GM12878 (cell line): ENCODE results near the gene UTP25.

Source experiments
- CBX3 ChIP-seq: fragments of 200-600 bp; sonication (generic); IDR thresholded peaks from 2 replicates; pipeline ENCODE4 v1.6.1; 2016; ENCODE audit warnings: low read depth, borderline replicate concordance
- CHD2 ChIP-seq: IDR thresholded peaks from 2 replicates; pipeline ENCODE4 v1.6.1; 2011; ENCODE audit warnings: low read depth, low read length, improper control_type of control experiment, borderline replicate concordance
- EZH2 ChIP-seq: IDR thresholded peaks from 2 replicates; pipeline ENCODE4 v1.6.1; 2012; ENCODE audit warnings: low read depth, mild to moderate bottlenecking, control low read depth, inconsistent platforms, low read length, borderline replicate concordance; ENCODE audit not compliant: control insufficient read depth
- GABPA ChIP-seq: IDR thresholded peaks from 2 replicates; pipeline ENCODE4 v1.6.1; 2014; ENCODE audit warnings: antibody characterized with exemption, low read depth, mild to moderate bottlenecking, inconsistent platforms
- NFXL1 ChIP-seq: fragments of 450-650 bp; IDR thresholded peaks from 2 replicates; pipeline ENCODE4 v1.6.1; 2017; ENCODE audit warnings: antibody characterized with exemption, mild to moderate bottlenecking, borderline replicate concordance
- SIN3A ChIP-seq: IDR thresholded peaks from 2 replicates; pipeline ENCODE4 v1.6.1; 2012; ENCODE audit warnings: low read depth, low read length, improper control_type of control experiment
- SIX5 ChIP-seq: IDR thresholded peaks from 2 replicates; pipeline ENCODE4 v1.6.1; 2011; ENCODE audit warnings: mild to moderate bottlenecking, low read depth, low read length, moderate library complexity; ENCODE audit not compliant: severe bottlenecking
- SREBF2 ChIP-seq: IDR thresholded peaks from 2 replicates; pipeline ENCODE4 v1.6.1; 2012; ENCODE audit warnings: mild to moderate bottlenecking, low read length
- SUPT20H ChIP-seq: IDR thresholded peaks from 2 replicates; pipeline ENCODE4 v1.6.1; 2011; ENCODE audit warnings: low read depth, mild to moderate bottlenecking, low read length, moderate library complexity, borderline replicate concordance; ENCODE audit not compliant: control insufficient read depth
- YY1 ChIP-seq: IDR thresholded peaks from 2 replicates; pipeline ENCODE4 v1.6.1; 2011; ENCODE audit warnings: low read depth, mild to moderate bottlenecking, low read length
- TF ChIP-seq, protein P1 (sequence below), 3 experiments: IDR thresholded peaks in 2 of 3; conservative IDR thresholded peaks in 1 of 3; 2 replicates each; pipeline ENCODE4 v1.5.1; 2011; ENCODE audit warnings: low read depth in 3 of 3, low read length in 3 of 3, mild to moderate bottlenecking in 3 of 3, control low read depth in 2 of 3, moderate library complexity in 2 of 3, inconsistent platforms in 1 of 3, mixed read lengths in 1 of 3; ENCODE audit not compliant: control insufficient read depth in 2 of 3, insufficient read depth in 1 of 3; ENCODE audit errors: extremely low read depth in 1 of 3
- TF ChIP-seq, protein P2 (sequence below): fragments of 450-650 bp; IDR thresholded peaks from 2 replicates; pipeline ENCODE4 v1.6.1; 2018; ENCODE audit warnings: mild to moderate bottlenecking, low read depth, moderate library complexity; ENCODE audit not compliant: partially characterized antibody
- TF ChIP-seq, protein P3 (sequence below): IDR thresholded peaks from 2 replicates; pipeline ENCODE4 v1.6.1; 2011; ENCODE audit warnings: borderline replicate concordance, low read depth, mild to moderate bottlenecking, moderate library complexity, mixed read lengths, low read length; ENCODE audit not compliant: insufficient read depth; ENCODE audit errors: extremely low read length

DNA sequence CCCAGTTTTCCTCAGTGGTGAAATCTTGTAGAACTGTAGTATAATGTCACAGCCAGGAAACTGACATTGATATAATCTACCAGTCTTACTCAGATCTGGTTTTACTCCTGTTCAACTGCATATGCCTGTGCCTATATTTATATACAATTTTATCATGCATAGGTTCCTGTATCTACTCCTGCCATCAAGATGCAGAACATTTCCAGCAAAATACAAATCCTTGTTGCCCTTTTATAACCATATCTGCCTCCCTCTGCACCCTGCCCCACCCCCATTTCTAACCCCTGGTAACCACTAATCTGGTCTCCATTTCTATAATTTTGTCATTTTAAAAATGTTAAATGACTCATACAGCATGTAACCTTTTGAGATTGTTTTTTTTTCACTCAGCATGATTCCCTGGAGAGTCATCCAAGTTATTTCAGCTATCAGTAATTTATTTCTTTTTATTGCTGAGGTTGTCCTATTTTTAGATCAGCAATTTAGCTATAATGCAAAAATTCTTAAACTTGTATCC is 8.1 kb downstream of the UTP25 start:
- TF ChIP-seq SREBF2 = no peak
- TF ChIP-seq, protein P1, sequence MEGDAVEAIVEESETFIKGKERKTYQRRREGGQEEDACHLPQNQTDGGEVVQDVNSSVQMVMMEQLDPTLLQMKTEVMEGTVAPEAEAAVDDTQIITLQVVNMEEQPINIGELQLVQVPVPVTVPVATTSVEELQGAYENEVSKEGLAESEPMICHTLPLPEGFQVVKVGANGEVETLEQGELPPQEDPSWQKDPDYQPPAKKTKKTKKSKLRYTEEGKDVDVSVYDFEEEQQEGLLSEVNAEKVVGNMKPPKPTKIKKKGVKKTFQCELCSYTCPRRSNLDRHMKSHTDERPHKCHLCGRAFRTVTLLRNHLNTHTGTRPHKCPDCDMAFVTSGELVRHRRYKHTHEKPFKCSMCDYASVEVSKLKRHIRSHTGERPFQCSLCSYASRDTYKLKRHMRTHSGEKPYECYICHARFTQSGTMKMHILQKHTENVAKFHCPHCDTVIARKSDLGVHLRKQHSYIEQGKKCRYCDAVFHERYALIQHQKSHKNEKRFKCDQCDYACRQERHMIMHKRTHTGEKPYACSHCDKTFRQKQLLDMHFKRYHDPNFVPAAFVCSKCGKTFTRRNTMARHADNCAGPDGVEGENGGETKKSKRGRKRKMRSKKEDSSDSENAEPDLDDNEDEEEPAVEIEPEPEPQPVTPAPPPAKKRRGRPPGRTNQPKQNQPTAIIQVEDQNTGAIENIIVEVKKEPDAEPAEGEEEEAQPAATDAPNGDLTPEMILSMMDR (IDR thresholded peaks at IDR 0.05 in 2 of 3, conservative IDR thresholded peaks at IDR 0.05 in 1 of 3; ENCODE audit: control insufficient read depth in 2 of 3, extremely low read depth in 1 of 3, insufficient read depth in 1 of 3, low read depth in 3 of 3, low read length in 3 of 3) = no peak
- no peak for TF ChIP-seq GABPA
- TF ChIP-seq CBX3 = no peak
- TF ChIP-seq NFXL1 = no peak
- no peak for TF ChIP-seq YY1
- TF ChIP-seq, protein P2, sequence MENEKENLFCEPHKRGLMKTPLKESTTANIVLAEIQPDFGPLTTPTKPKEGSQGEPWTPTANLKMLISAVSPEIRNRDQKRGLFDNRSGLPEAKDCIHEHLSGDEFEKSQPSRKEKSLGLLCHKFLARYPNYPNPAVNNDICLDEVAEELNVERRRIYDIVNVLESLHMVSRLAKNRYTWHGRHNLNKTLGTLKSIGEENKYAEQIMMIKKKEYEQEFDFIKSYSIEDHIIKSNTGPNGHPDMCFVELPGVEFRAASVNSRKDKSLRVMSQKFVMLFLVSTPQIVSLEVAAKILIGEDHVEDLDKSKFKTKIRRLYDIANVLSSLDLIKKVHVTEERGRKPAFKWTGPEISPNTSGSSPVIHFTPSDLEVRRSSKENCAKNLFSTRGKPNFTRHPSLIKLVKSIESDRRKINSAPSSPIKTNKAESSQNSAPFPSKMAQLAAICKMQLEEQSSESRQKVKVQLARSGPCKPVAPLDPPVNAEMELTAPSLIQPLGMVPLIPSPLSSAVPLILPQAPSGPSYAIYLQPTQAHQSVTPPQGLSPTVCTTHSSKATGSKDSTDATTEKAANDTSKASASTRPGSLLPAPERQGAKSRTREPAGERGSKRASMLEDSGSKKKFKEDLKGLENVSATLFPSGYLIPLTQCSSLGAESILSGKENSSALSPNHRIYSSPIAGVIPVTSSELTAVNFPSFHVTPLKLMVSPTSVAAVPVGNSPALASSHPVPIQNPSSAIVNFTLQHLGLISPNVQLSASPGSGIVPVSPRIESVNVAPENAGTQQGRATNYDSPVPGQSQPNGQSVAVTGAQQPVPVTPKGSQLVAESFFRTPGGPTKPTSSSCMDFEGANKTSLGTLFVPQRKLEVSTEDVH = no peak
- no peak for TF ChIP-seq CHD2
- TF ChIP-seq SIN3A = no peak
- no peak for TF ChIP-seq SIX5
- no peak for TF ChIP-seq SUPT20H
- TF ChIP-seq, protein P3, sequence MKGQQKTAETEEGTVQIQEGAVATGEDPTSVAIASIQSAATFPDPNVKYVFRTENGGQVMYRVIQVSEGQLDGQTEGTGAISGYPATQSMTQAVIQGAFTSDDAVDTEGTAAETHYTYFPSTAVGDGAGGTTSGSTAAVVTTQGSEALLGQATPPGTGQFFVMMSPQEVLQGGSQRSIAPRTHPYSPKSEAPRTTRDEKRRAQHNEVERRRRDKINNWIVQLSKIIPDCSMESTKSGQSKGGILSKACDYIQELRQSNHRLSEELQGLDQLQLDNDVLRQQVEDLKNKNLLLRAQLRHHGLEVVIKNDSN = no peak
- no peak for TF ChIP-seq EZH2
